ENCODE data around the gene DROSHA. TPM values are rescaled to one million over a fixed set of nuclear protein-coding genes. Genes with fewer than 3 reads are reported as not detected.

Gene DROSHA
- total RNA-seq, 1 experiment from 2014 or later, result 106 TPM

GRCh38 chr5:31364881-31365636 lies 166.8 kb downstream of the DROSHA start:
- no peak overlapping the region for H2BK15ac ChIP-seq (ENCODE audit: low read depth, low read length)
- no peaks in the 10 kb centered on the region for H3K23me2 ChIP-seq (ENCODE audit: insufficient read length, low read depth, low read length, poor library complexity, severe bottlenecking)
- no peak for DNase-seq
- H3T11ph ChIP-seq (ENCODE audit: low read length), result no peak overlapping the region
- H4K91ac ChIP-seq (ENCODE audit: insufficient read length, low read depth, low read length), result no peak overlapping the region
- H2AK5ac ChIP-seq (ENCODE audit: insufficient read length, low read length), result no peak overlapping the region
- no peak overlapping the region for H4K8ac ChIP-seq (replicated peaks; ENCODE audit: insufficient read length, low read depth, low read length)
- H3K4ac ChIP-seq (ENCODE audit: low read depth, low read length), result no peak overlapping the region
- no peak overlapping the region for H3K18ac ChIP-seq (ENCODE audit: insufficient read length, low read depth, low read length)
- no peak overlapping the region for H3K9ac ChIP-seq (ENCODE audit: extremely low read depth, insufficient read length, low read length)
- no peak overlapping the region for H3K27ac ChIP-seq (ENCODE audit: insufficient read length, low read depth, low read length)
- no peak overlapping the region for H3K27ac Mint-ChIP-seq
- no peak overlapping the region for H3K14ac ChIP-seq (ENCODE audit: insufficient read depth, low read length)
- no peak overlapping the region for H3K4me3 Mint-ChIP-seq
- H3K4me1 ChIP-seq (ENCODE audit: insufficient read depth, low read length), result peaks cover 3% of the 10 kb centered on the region; the same call in 1 of the 2 replicates
- H2BK20ac ChIP-seq (ENCODE audit: low read depth, low read length, poor library complexity, severe bottlenecking), result no peak overlapping the region
- H3K9me3 Mint-ChIP-seq, result peaks cover 0 to 7% of the 10 kb centered on the region in 2 experiments; a peak in 4 of 5 replicates
- H3K4me2 ChIP-seq (ENCODE audit: insufficient read depth, insufficient read length, low read length), result no peak overlapping the region
- no peaks in the 10 kb centered on the region for H3K27me3 ChIP-seq (ENCODE audit: insufficient read depth, low read length)
- H2BK12ac ChIP-seq (ENCODE audit: insufficient read length, low read depth, low read length), result no peak overlapping the region
- no peaks in the 10 kb centered on the region for H3K9me3 ChIP-seq (ENCODE audit: control insufficient read depth, low read depth, low read length)
- no peak for TF ChIP-seq CTCF (conservative IDR thresholded peaks at IDR 0.05)
- H3K27me3 Mint-ChIP-seq (ENCODE audit: low read depth), result no peaks in the 10 kb centered on the region
- H3K36me3 Mint-ChIP-seq (ENCODE audit: insufficient read depth in 1 of 3, low read depth in 3 of 3), result peaks cover 1 to 8% (median 4%) of the 10 kb centered on the region in 3 experiments; a peak in 6 of 7 replicates
- H3K79me1 ChIP-seq (ENCODE audit: insufficient read depth, low read depth, low read length, poor library complexity, severe bottlenecking), result no peaks in the 10 kb centered on the region
- no peak overlapping the region for H3K23ac ChIP-seq (ENCODE audit: insufficient read length, low read depth, low read length)
- peaks cover 18 to 22% of the 10 kb centered on the region in 2 experiments for H3K4me1 Mint-ChIP-seq
- H4K5ac ChIP-seq (ENCODE audit: insufficient read length, low read depth, low read length), result no peak overlapping the region
- H3K56ac ChIP-seq (ENCODE audit: insufficient read length, low read depth, low read length), result no peak overlapping the region
- H3K79me2 ChIP-seq (ENCODE audit: insufficient read depth, low read length), result no peaks in the 10 kb centered on the region
- H2BK120ac ChIP-seq (ENCODE audit: low read depth, low read length, poor library complexity, severe bottlenecking), result no peak overlapping the region
- no peak overlapping the region for H2BK5ac ChIP-seq (ENCODE audit: insufficient read length, low read length)
- H2AFZ ChIP-seq (ENCODE audit: low read length), result no peak overlapping the region
- no peaks in the 10 kb centered on the region for H4K20me1 ChIP-seq (ENCODE audit: control insufficient read depth, insufficient read depth, insufficient read length)
- no CpG with 5 or more reads among the region's 2 CpGs for WGBS (ENCODE audit: extremely low coverage, insufficient read length, low lambda C conversion rate)

Data from H9 (cell line).